BE2C (cell line): ENCODE measurements around the gene PCNX3.
"Not testable (repeated sequence)": the region's sequence is repeated elsewhere in the genome, so short reads cannot be mapped to it uniquely, and the experiment has no call there.

Experiments
- DNase-seq: peaks from one replicate; pipeline ENCODE4 v3.0.0-alpha.2; 2020
- H3K27me3 ChIP-seq: fragments of 250-450 bp; sonication (Bioruptor Pico); 2 replicates; pipeline ENCODE4 v1.5.1; 2020; ENCODE audit warnings: mild to moderate bottlenecking
- H3K36me3 ChIP-seq: fragments of 250-450 bp; sonication (Bioruptor Pico); 2 replicates; pipeline ENCODE4 v1.5.1; 2020; ENCODE audit warnings: mild to moderate bottlenecking
- H3K4me1 ChIP-seq: fragments of 250-450 bp; sonication (Bioruptor Pico); 2 replicates; pipeline ENCODE4 v1.5.1; 2020
- H3K4me3 ChIP-seq: 2 replicates; pipeline ENCODE4 v1.5.1; 2011; ENCODE audit warnings: low read depth, low read length
- H3K9me3 ChIP-seq: fragments of 250-450 bp; sonication (Bioruptor Pico); 2 replicates; pipeline ENCODE4 v1.5.1; 2020
- CTCF ChIP-seq: IDR thresholded peaks from 2 replicates; pipeline ENCODE4 v1.5.1; 2012; ENCODE audit warnings: mild to moderate bottlenecking, low read depth, low read length

PCNX3 gene

DNA sequence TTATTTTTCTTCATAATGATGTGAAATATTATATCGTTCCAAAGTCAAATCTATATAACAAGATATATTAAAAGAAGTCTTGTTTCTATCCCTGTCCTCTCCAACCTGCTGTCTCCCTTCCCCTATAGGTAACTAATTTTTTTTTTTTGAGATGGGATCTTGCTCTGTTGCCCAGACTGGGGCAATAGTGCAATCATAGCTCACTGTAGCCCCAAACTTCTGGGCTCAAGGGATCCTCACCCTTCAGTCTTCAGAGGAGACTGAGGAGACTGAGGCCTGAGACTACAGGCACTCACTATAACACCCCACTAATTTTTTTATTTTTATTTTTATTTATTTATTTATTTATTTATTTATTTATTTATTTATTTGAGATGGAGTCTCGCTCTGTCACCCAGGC is 57.4 kb downstream of the PCNX3 start:
- Histone ChIP-seq H3K27me3 (peaks cover 4% of the 10 kb centered on the region; the same call in 1 of the 2 replicates), H3K36me3 (no peaks in the 10 kb centered on the region), H3K9me3 (no peaks in the 10 kb centered on the region), H3K4me3 (no peak overlapping the region), H3K4me1 (no peaks in the 10 kb centered on the region)
- no peak for TF ChIP-seq CTCF
- no peak for DNase-seq

- Histone ChIP-seq H3K36me3 (no peaks in the 10 kb centered on the region), H3K4me3 (no peak overlapping the region), H3K27me3 (peaks cover 44% of the 10 kb centered on the region), H3K9me3 (no peaks in the 10 kb centered on the region), H3K4me1 (no peaks in the 10 kb centered on the region)
- no peak for TF ChIP-seq CTCF
- DNase-seq = no peak
These were observed 64.7 kb downstream of the PCNX3 start for GRCh38 chr11:65680192-65680743.

DNA sequence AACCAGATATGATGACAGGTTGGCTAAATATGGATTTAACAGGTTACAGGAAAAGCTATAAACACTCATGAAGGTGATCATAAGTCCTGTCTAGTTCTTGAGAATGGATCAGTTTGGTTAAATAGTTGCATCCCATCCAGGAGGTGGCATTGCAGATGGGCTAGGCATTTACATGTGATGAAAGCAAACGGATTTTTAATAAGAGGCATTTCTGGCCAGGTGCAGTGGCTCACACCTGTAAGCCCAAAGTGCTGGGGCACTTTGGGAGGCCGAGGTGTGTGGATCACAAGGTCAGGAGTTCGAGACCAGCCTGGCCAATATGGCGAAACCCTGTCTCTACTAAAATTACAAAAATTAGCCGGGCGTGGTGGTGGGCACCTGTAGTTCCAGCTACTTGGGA is 67.9 kb downstream of the PCNX3 start:
- not testable (repeated sequence) for H3K36me3 ChIP-seq, DNase-seq

GRCh38 chr11:65685981-65686380 is 70.4 kb downstream of the PCNX3 start:
- Histone ChIP-seq H3K4me3 (no peak overlapping the region), H3K9me3 (no peaks in the 10 kb centered on the region), H3K36me3 (no peaks in the 10 kb centered on the region), H3K4me1 (no peaks in the 10 kb centered on the region), H3K27me3 (peaks cover 49% of the 10 kb centered on the region)
- TF ChIP-seq CTCF = no peak
- no peak for DNase-seq

More for the DNA sequence above, 67.9 kb downstream of the PCNX3 start:
- H3K4me3 ChIP-seq, H3K9me3 ChIP-seq, H3K4me1 ChIP-seq: not testable (repeated sequence)
- peaks cover 49% of the 10 kb centered on the region for H3K27me3 ChIP-seq
